Thyroid gland (tissue), 4 donors: ENCODE measurements around the gene CRY1.

Experiments
- POLR2A ChIP-seq, 2 donors: fragments of 450-650 bp; IDR thresholded peaks; one replicate each; pipeline ENCODE4 v1.6.1; 2017; ENCODE audit warnings: antibody characterized with exemption in 2 of 2, mild to moderate bottlenecking in 2 of 2, moderate library complexity in 1 of 2
- TF ChIP-seq, protein P1 (sequence below), 6 experiments: fragments of 200-600 bp in 3 of 6; fragments of 450-650 bp in 3 of 6; sonication (generic) in 3 of 6; IDR thresholded peaks; one replicate each; pipeline ENCODE4 v1.5.1; 2016 to 2019; ENCODE audit warnings: antibody characterized with exemption in 6 of 6, mild to moderate bottlenecking in 2 of 6, inconsistent platforms in 1 of 6, moderate library complexity in 1 of 6

DNA sequence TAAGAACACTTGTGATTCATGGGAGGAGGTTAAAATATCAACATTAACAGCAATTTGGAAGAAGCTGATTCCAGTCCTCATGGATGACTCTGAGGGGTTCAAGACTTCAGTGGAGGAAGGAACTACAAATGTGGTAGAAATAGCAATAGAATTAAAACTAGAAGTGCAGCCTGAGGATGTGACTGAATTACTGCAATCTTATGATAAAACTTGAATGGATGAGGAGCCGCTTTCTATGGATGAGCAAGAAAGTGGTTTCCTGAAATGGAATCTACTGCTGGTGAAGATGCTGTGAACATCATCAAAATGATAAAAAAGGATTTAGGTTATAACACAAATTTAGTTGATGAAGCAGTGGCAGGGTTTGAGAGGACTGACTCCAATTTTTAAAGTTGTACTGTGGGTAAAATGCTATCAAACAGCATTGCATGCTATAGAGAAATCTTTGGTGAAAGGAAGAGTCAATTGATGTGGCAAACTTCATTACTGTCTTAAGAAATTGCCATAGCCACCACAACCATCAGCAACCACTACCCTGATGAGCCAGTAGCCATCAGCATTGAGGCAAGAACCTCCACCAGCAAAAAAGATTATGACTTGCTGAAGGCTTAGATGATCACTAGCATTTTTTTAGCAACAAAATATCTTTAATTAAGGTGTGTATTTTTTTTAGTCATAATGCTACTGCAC is 80.5 kb downstream of the CRY1 start:
- TF ChIP-seq POLR2A (IDR thresholded peaks at IDR 0.05), result no peak
- TF ChIP-seq, protein P1, sequence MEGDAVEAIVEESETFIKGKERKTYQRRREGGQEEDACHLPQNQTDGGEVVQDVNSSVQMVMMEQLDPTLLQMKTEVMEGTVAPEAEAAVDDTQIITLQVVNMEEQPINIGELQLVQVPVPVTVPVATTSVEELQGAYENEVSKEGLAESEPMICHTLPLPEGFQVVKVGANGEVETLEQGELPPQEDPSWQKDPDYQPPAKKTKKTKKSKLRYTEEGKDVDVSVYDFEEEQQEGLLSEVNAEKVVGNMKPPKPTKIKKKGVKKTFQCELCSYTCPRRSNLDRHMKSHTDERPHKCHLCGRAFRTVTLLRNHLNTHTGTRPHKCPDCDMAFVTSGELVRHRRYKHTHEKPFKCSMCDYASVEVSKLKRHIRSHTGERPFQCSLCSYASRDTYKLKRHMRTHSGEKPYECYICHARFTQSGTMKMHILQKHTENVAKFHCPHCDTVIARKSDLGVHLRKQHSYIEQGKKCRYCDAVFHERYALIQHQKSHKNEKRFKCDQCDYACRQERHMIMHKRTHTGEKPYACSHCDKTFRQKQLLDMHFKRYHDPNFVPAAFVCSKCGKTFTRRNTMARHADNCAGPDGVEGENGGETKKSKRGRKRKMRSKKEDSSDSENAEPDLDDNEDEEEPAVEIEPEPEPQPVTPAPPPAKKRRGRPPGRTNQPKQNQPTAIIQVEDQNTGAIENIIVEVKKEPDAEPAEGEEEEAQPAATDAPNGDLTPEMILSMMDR (IDR thresholded peaks at IDR 0.05), result no peak
